GM13977 (cell line): ENCODE results near the gene MIB1.

Source experiments
- DNase-seq: peaks from one replicate; pipeline ENCODE4 v3.0.0; 2012; ENCODE audit warnings: low spot score
- in situ Hi-C: fragments of 300-500 bp; cut with MboI; formaldehyde crosslinking; loops from one replicate; pipeline ENCODE4 v1.12.0; 2022; ENCODE audit warnings: low sequenced_read_pairs, low pct_unique_long_range_greater_than_20kb, mixed read lengths, inconsistent platforms; ENCODE audit not compliant: unreplicated experiment
- TF ChIP-seq, protein P1 (sequence below): IDR thresholded peaks from 2 replicates; pipeline ENCODE4 v1.5.1; 2012; ENCODE audit warnings: mild to moderate bottlenecking, control low read depth; ENCODE audit not compliant: insufficient read depth; ENCODE audit errors: extremely low read depth, missing control alignments

MIB1 gene

DNA sequence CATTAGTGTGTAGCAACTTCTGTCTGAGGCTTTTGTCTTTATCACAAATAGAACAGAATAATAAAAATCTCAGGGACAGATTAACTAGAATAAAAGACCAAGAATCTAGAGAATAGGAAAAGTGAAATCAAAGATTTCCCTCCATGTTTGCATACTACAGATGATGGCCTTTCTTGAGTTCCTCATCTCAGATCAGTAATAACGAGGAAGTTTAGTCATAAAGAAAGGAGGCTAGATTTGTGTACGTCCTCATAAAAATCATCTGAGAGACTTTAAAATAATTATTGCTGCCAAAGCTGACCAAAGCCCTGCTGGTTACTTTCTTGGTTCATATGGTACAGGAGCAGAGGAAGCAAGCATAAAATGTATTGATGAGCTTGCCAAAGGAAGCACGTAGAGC lies 117.3 kb downstream of the MIB1 start:
- in situ Hi-C loops = no loop called here
- DNase-seq = peak; percentile 26
- TF ChIP-seq, protein P1, sequence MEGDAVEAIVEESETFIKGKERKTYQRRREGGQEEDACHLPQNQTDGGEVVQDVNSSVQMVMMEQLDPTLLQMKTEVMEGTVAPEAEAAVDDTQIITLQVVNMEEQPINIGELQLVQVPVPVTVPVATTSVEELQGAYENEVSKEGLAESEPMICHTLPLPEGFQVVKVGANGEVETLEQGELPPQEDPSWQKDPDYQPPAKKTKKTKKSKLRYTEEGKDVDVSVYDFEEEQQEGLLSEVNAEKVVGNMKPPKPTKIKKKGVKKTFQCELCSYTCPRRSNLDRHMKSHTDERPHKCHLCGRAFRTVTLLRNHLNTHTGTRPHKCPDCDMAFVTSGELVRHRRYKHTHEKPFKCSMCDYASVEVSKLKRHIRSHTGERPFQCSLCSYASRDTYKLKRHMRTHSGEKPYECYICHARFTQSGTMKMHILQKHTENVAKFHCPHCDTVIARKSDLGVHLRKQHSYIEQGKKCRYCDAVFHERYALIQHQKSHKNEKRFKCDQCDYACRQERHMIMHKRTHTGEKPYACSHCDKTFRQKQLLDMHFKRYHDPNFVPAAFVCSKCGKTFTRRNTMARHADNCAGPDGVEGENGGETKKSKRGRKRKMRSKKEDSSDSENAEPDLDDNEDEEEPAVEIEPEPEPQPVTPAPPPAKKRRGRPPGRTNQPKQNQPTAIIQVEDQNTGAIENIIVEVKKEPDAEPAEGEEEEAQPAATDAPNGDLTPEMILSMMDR = no peak

DNA sequence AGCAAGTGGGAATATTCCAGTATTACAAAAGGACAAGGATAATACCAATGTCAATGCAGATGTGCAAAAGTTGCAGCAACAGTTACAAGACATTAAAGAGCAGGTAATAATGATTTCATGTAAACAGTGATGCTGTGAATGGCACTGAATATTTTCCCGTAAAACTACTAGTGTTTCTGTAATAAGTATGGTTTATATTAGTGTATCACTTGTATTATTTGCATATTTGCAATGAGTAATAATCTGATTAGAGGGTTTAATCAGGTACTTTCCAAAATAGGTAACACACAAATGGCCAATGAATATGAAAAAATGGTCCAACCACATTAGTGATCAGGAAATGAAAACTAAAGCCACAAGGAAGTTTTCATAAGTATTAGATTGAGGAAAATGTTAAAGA lies 118.0 kb downstream of the MIB1 start:
- DNase-seq = no peak
- in situ Hi-C loops = no loop called here

DNA sequence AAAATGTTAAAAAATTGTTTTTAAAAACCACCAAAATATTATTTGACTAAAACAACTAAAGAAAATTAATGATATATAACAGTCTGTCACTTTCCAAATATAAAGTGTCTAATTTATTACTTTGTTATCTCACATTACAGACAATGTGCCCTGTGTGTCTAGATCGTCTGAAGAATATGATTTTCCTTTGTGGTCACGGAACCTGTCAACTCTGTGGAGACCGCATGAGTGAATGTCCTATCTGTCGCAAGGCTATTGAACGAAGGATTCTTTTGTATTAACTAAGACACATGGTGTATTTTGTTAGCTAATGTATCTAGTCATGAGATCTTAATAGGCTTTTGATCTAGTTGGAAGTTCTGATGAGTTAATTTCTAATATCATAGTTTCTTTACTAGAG lies 123.8 kb downstream of the MIB1 start:
- in situ Hi-C loops = no loop called here
- TF ChIP-seq, protein P1 = no peak
- DNase-seq = no peak

More for the DNA sequence above, 118.0 kb downstream of the MIB1 start:
- TF ChIP-seq, protein P1 = no peak

DNA sequence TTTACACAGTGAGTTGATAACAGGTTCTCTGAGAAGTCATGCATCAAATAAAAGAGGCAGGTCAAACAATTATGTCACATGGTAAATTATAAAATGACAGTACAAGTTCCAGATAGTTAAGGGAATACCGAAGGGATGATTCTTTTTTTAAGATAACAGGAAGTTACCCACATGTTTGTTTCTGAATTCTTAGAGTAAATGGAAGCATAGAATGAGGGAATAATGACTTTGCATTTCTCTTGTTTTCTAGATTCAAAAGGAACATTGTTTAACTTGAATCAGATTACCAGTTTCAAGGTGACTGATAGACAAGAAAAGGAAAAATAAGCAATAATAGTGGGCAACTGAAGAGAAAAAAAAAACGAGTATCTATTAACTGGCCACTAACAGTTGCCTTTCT lies 124.5 kb downstream of the MIB1 start:
- TF ChIP-seq, protein P1 = no peak
- no peak for DNase-seq
- in situ Hi-C loops = no loop called here

DNA sequence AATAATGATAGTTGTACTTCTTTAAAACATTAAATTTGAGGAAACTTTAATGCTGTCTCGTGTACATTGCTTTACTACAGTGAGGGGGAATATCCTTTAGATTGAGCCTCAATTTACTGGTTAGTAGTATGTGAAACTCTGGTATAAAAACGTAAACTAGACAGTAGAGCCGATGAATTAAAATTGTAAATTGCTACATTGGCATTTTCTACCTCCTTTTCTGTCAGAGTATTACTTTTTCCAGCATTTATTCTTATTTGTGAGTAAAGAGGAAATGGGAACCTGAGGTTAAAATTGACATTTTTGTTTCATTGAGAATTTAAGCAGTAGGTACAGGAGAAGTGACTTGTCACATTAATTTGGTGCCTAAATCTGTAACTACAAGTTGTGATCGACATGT lies 128.2 kb downstream of the MIB1 start:
- TF ChIP-seq, protein P1 = no peak
- DNase-seq = no peak
- in situ Hi-C loops = no loop called here

DNA sequence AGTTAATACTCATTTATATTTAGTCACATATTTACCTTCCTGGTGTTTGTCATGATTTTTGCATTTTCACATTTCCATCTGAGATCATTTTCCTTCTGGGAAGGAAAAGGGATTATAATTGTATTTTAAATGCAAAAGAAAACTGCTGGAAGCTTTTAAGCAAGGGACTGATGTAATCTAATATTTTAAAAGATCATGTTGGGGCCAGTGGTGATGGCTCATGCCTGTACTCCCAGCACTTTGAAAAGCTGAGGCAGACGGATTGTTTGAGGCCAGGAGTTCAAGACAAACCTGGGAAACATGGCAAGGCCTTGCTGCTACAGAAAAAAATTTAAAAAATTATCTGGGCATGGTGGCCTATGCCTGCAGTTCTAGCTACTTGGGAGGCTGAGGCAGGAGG lies 149.0 kb downstream of the MIB1 start:
- in situ Hi-C loops = no loop called here

More for the DNA sequence above, 149.0 kb downstream of the MIB1 start:
- TF ChIP-seq, protein P1 = no peak
- no peak for DNase-seq
